Gastrocnemius medialis (tissue), 4 donors: ENCODE measurements around the gene FUT7. TPM values are rescaled to one million over a fixed set of nuclear protein-coding genes. Genes with fewer than 3 reads are reported as not detected.

Source experiments
- ATAC-seq, 2 donors: fragments of 150-250 bp; one replicate each; pipeline ENCODE4 v1.9.1; 2016
- DNase-seq, 2 donors: peaks; one replicate each; pipeline ENCODE4 v3.0.0-alpha.2; 2019
- H3K27ac ChIP-seq, 4 donors: fragments of 200-600 bp; sonication (generic); 1 replicate in 1 of 4; 2 replicates in 3 of 4; pipeline ENCODE4 v1.5.1; 2016 to 2018; ENCODE audit warnings: mild to moderate bottlenecking in 2 of 4, moderate library complexity in 1 of 4
- H3K27me3 ChIP-seq, 3 donors: fragments of 200-600 bp; sonication (generic) in 2 of 3; 1 replicate in 1 of 3; 2 replicates in 2 of 3; pipeline versions ENCODE4 v1.5.1 to v1.6.0; 2016 to 2019; ENCODE audit warnings: mild to moderate bottlenecking in 1 of 3, moderate library complexity in 1 of 3
- H3K36me3 ChIP-seq, 2 donors: fragments of 200-600 bp; sonication (generic) in 1 of 2; one replicate each; pipeline ENCODE4 v1.5.1; 2017 to 2018
- H3K4me1 ChIP-seq, 2 donors: fragments of 200-600 bp; sonication (generic) in 1 of 2; one replicate each; pipeline ENCODE4 v1.5.1; 2016 to 2017; ENCODE audit warnings: mild to moderate bottlenecking in 2 of 2
- H3K4me3 ChIP-seq, 4 donors: fragments of 200-600 bp; sonication (generic) in 3 of 4; 1 replicate in 1 of 4; 2 replicates in 3 of 4; pipeline ENCODE4 v1.5.1; 2016 to 2019; ENCODE audit warnings: mild to moderate bottlenecking in 2 of 4
- H3K9me3 ChIP-seq, 3 donors: fragments of 200-600 bp; sonication (generic) in 2 of 3; 1 replicate in 1 of 3; 2 replicates in 2 of 3; pipeline ENCODE4 v1.5.1; 2016 to 2019
- CTCF ChIP-seq, 5 experiments: fragments of 450-650 bp in 3 of 5; fragments of 200-600 bp in 2 of 5; sonication (generic) in 2 of 5; IDR thresholded peaks in 4 of 5; conservative IDR thresholded peaks in 1 of 5; 1 replicate in 4 of 5; 2 replicates in 1 of 5; pipeline ENCODE4 v1.5.1; 2016 to 2019; ENCODE audit warnings: antibody characterized with exemption in 5 of 5, mild to moderate bottlenecking in 3 of 5, moderate library complexity in 3 of 5
- POLR2A ChIP-seq, 2 donors: fragments of 450-650 bp; IDR thresholded peaks; one replicate each; pipeline ENCODE4 v1.6.1; 2017; ENCODE audit warnings: antibody characterized with exemption in 2 of 2, mild to moderate bottlenecking in 2 of 2, moderate library complexity in 2 of 2
- in situ Hi-C, 4 donors: fragments of 200-750 bp; cut with MboI; loops; one replicate each; pipeline versions ENCODE4 v1.15.0 to v1.8.0; 2017; ENCODE audit warnings: low sequenced_read_pairs in 4 of 4
- intact Hi-C: fragments of 100-400 bp; cut with DNase I; formaldehyde crosslinking; loops from one replicate; pipeline ENCODE4 v1.15.1; 2023; ENCODE audit warnings: low total_unique reads
- total RNA-seq, 4 donors: library from RNA; depleted of rRNA; stranded (reverse); fragments of >200 nt; gene quantifications; one replicate each; pipeline versions ENCODE4 v1.1.0 to v1.2.3, GENCODE V29; 2016

FUT7 gene
- total RNA-seq, 4 donors from 2014 or later, result not detected

- intact Hi-C loops, result no loop called here
- Histone ChIP-seq H3K4me3 (no peak overlapping the region), H3K27ac (no peak overlapping the region), H3K9me3 (no peaks in the 10 kb centered on the region), H3K27me3 (no peaks in the 10 kb centered on the region), H3K36me3 (peaks cover 0 to 23% of the 10 kb centered on the region in 2 donors), H3K4me1 (no peaks in the 10 kb centered on the region)
- no peak for DNase-seq
- TF ChIP-seq POLR2A (IDR thresholded peaks at IDR 0.05) (no peak), CTCF (IDR thresholded peaks at IDR 0.05 in 4 of 5, conservative IDR thresholded peaks at IDR 0.05 in 1 of 5) (no peak)
- ATAC-seq, result no peak
- in situ Hi-C loops, result no loop called here
These were observed 23.6 kb downstream of the FUT7 start for GRCh38 chr9:137008312-137008711.

GRCh38 chr9:137007816-137008270 lies 24.0 kb downstream of the FUT7 start:
- Histone ChIP-seq H3K9me3 (no peaks in the 10 kb centered on the region), H3K4me3 (no peak overlapping the region), H3K27me3 (no peaks in the 10 kb centered on the region), H3K4me1 (no peaks in the 10 kb centered on the region), H3K27ac (no peak overlapping the region), H3K36me3 (peaks cover 0 to 21% of the 10 kb centered on the region in 2 donors)
- intact Hi-C loops (no loop called here), in situ Hi-C loops (no loop called here)
- TF ChIP-seq POLR2A (IDR thresholded peaks at IDR 0.05) (no peak), CTCF (IDR thresholded peaks at IDR 0.05 in 4 of 5, conservative IDR thresholded peaks at IDR 0.05 in 1 of 5) (no peak)
- DNase-seq (no peak), ATAC-seq (no peak)

- in situ Hi-C loops (no loop called here), intact Hi-C loops (no loop called here)
- DNase-seq (no peak), ATAC-seq (no peak)
- H3K4me3 ChIP-seq, result no peak overlapping the region
- peaks cover 0 to 19% of the 10 kb centered on the region in 2 donors for H3K36me3 ChIP-seq
- no peaks in the 10 kb centered on the region for H3K9me3 ChIP-seq
- H3K27ac ChIP-seq, result no peak overlapping the region
- no peaks in the 10 kb centered on the region for H3K27me3 ChIP-seq
- no peak for TF ChIP-seq CTCF (IDR thresholded peaks at IDR 0.05 in 4 of 5, conservative IDR thresholded peaks at IDR 0.05 in 1 of 5)
- TF ChIP-seq POLR2A (IDR thresholded peaks at IDR 0.05), result no peak
- H3K4me1 ChIP-seq, result no peaks in the 10 kb centered on the region
These were observed 24.6 kb downstream of the FUT7 start for GRCh38 chr9:137007108-137007815.

GRCh38 chr9:137006116-137007003 lies 25.5 kb downstream of the FUT7 start:
- no peaks in the 10 kb centered on the region for H3K4me1 ChIP-seq
- H3K27ac ChIP-seq, result no peak overlapping the region
- H3K27me3 ChIP-seq, result no peaks in the 10 kb centered on the region
- ATAC-seq (no peak), DNase-seq (no peak)
- TF ChIP-seq POLR2A (IDR thresholded peaks at IDR 0.05) (no peak), CTCF (IDR thresholded peaks at IDR 0.05 in 4 of 5, conservative IDR thresholded peaks at IDR 0.05 in 1 of 5) (no peak)
- no peak overlapping the region for H3K4me3 ChIP-seq
- intact Hi-C loops (no loop called here), in situ Hi-C loops (no loop called here)
- H3K36me3 ChIP-seq, result peaks cover 0 to 12% of the 10 kb centered on the region in 2 donors
- no peaks in the 10 kb centered on the region for H3K9me3 ChIP-seq
